ENCODE results near the gene ZBTB16. TPM values are rescaled to one million over a fixed set of nuclear protein-coding genes. Genes with fewer than 3 reads are reported as not detected.

Gene ZBTB16
- total and polyA plus RNA-seq, 2 of the 13 experiments (the other 11 are each of a cell fraction or from before 2014, with no cell fraction given): not detected

DNA sequence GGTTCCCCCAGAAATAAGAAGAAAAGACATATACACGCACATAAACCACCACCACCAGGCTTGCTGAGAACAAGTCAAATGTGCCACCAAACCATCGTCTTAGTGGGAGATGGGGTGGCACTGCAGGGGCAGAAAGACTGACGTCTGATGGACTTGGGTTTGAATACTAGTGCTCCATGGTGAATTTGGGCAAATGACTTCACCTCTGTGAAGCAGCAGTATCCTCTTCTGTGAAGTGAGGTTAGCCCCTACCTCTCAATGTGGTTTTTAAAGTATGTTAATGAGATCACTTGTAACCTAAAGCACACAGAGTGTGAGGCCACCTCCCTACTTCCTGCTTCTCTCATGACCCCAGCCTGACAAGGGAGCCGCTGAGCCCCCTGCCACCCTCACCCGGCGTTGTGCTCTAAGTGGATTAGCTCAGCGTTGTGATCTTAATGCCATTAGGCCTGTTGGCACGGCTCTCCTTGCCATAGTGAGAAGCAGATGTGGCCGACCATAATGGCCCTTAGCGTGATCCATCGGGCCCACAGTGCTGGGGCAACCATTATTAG lies 14.4 kb downstream of the ZBTB16 start:
- Histone ChIP-seq H2AFZ (ENCODE audit: low read length) (no peak overlapping the region), H3K9ac (ENCODE audit: insufficient read depth, low read depth, low read length) (no peak overlapping the region), H3K9me3 (ENCODE audit: low read length) (no peaks in the 10 kb centered on the region), H3K27me3 (ENCODE audit: control insufficient read depth in 1 of 2, insufficient read depth in 2 of 2, low read length in 2 of 2) (peaks cover 2 to 50% of the 10 kb centered on the region in 2 experiments; a peak in 3 of 5 replicates), H3K27ac (ENCODE audit: extremely low read length, insufficient read depth, low read length) (no peak overlapping the region), H3K4me1 (ENCODE audit: insufficient read depth, low read length) (peaks cover 23% of the 10 kb centered on the region), H3K4me2 (ENCODE audit: low read depth, low read length) (no peak overlapping the region), H4K20me1 (ENCODE audit: insufficient read depth, low read length) (no peaks in the 10 kb centered on the region), H3K4me3 (replicated peaks in 1 of 3; ENCODE audit: insufficient read depth in 1 of 3, low read depth in 2 of 3, low read length in 3 of 3) (no peak overlapping the region), H3K79me2 (ENCODE audit: insufficient read depth, low read length) (no peaks in the 10 kb centered on the region), H3K36me3 (replicated peaks in 1 of 2; ENCODE audit: control insufficient read depth in 1 of 2, insufficient read depth in 2 of 2, low read length in 2 of 2) (no peaks in the 10 kb centered on the region)
- ATAC-seq (no peak), FAIRE-seq (no peak), DNase-seq (ENCODE audit: low spot score) (no peak)
- BruUV-seq (replicated peaks): no TSS peak
- POLR2A ChIA-PET: no interaction called here
- no peak for TF ChIP-seq ARID2 (CRISPR knock-in tag; IDR thresholded peaks at IDR 0.05; ENCODE audit: borderline replicate concordance)
- no peak for TF ChIP-seq TFE3 (CRISPR knock-in tag; IDR thresholded peaks at IDR 0.05)
- CTCF ChIA-PET (ENCODE audit: low intra/inter-chr PET ratio, low total read pairs): no interaction called here
- in situ Hi-C loops (cut with HindIII; ENCODE audit: extremely low pct_ligation_motif_present, low pct_unique_long_range_greater_than_20kb) (no loop called here), intact Hi-C loops (cut with micrococcal nuclease; ENCODE audit: unreplicated experiment) (no loop called here)
- whole genome bisulfite sequencing (ENCODE audit: low lambda C conversion rate): 35% methylated on average over 3 of the region's 11 CpGs

GRCh38 chr11:114074546-114075343 lies 15.2 kb downstream of the ZBTB16 start:
- no peak overlapping the region for H2AFZ ChIP-seq (ENCODE audit: low read length)
- ATAC-seq (no peak), DNase-seq (ENCODE audit: low spot score) (no peak), FAIRE-seq (no peak)
- no peaks in the 10 kb centered on the region for H4K20me1 ChIP-seq (ENCODE audit: insufficient read depth, low read length)
- no TSS peak for BruUV-seq (replicated peaks)
- H3K9me3 ChIP-seq (ENCODE audit: low read length): no peaks in the 10 kb centered on the region
- intact Hi-C loops (cut with micrococcal nuclease; ENCODE audit: unreplicated experiment) (no loop called here), in situ Hi-C loops (cut with HindIII; ENCODE audit: extremely low pct_ligation_motif_present, low pct_unique_long_range_greater_than_20kb) (no loop called here)
- POLR2A ChIA-PET: no interaction called here
- H3K27ac ChIP-seq (ENCODE audit: extremely low read length, insufficient read depth, low read length): no peak overlapping the region
- CTCF ChIA-PET (ENCODE audit: low intra/inter-chr PET ratio, low total read pairs): no interaction called here
- TF ChIP-seq ZNF644 (CRISPR knock-in tag; IDR thresholded peaks at IDR 0.05; ENCODE audit: low read depth): no peak
- peak; percentile 67 for TF ChIP-seq ZNF652 (CRISPR knock-in tag; IDR thresholded peaks at IDR 0.05; ENCODE audit: borderline replicate concordance, low read depth)
- no peak for TF ChIP-seq YEATS4 (CRISPR knock-in tag; IDR thresholded peaks at IDR 0.05; ENCODE audit: borderline replicate concordance)
- TF ChIP-seq, protein P1, sequence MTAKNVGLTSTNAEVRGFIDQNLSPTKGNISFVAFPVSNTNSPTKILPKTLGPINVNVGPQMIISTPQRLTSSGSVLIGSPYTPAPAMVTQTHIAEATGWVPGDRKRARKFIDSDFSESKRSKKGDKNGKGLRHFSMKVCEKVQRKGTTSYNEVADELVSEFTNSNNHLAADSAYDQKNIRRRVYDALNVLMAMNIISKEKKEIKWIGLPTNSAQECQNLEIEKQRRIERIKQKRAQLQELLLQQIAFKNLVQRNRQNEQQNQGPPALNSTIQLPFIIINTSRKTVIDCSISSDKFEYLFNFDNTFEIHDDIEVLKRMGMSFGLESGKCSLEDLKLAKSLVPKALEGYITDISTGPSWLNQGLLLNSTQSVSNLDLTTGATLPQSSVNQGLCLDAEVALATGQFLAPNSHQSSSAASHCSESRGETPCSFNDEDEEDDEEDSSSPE (CRISPR knock-in tag; IDR thresholded peaks at IDR 0.05): no peak
- WGBS (ENCODE audit: low lambda C conversion rate): 32% methylated on average over 9 of the region's 21 CpGs
- peaks cover 31% of the 10 kb centered on the region for H3K4me1 ChIP-seq (ENCODE audit: insufficient read depth, low read length)
- H3K9ac ChIP-seq (ENCODE audit: insufficient read depth, low read depth, low read length): no peak overlapping the region
- no peaks in the 10 kb centered on the region for H3K36me3 ChIP-seq (replicated peaks in 1 of 2; ENCODE audit: control insufficient read depth in 1 of 2, insufficient read depth in 2 of 2, low read length in 2 of 2)
- no peak overlapping the region for H3K4me3 ChIP-seq (replicated peaks in 1 of 3; ENCODE audit: insufficient read depth in 1 of 3, low read depth in 2 of 3, low read length in 3 of 3)
- peaks cover 2 to 53% of the 10 kb centered on the region in 2 experiments; a peak in 4 of 5 replicates for H3K27me3 ChIP-seq (ENCODE audit: control insufficient read depth in 1 of 2, insufficient read depth in 2 of 2, low read length in 2 of 2)
- no peaks in the 10 kb centered on the region for H3K79me2 ChIP-seq (ENCODE audit: insufficient read depth, low read length)
- H3K4me2 ChIP-seq (ENCODE audit: low read depth, low read length): no peak overlapping the region

All from HepG2 (cell line).